ENCODE measurements around the gene PI4KB.
A peak's percentile ranks its signal among the peaks of the same experiment; 100 is the strongest.

The PI4KB gene

GRCh38 chr1:151325646-151326429 lies 1.4 kb downstream of the PI4KB start:
- no peak for TF ChIP-seq CTCF (conservative IDR thresholded peaks at IDR 0.05)
- peak overlapping the region; percentile 98; the same call in 1 of the 2 replicates for H3K27ac ChIP-seq

GRCh38 chr1:151325231-151325630 lies 2.0 kb downstream of the PI4KB start:
- peak overlapping the region; percentile 98; the same call in 1 of the 2 replicates for H3K27ac ChIP-seq
- no peak for TF ChIP-seq CTCF (conservative IDR thresholded peaks at IDR 0.05)

GRCh38 chr1:151324390-151324930 lies 2.8 kb downstream of the PI4KB start:
- H3K27ac ChIP-seq, result no peak overlapping the region
- no peak for TF ChIP-seq CTCF (conservative IDR thresholded peaks at IDR 0.05)

GRCh38 chr1:151318975-151319374 lies 8.2 kb downstream of the PI4KB start:
- TF ChIP-seq CTCF (conservative IDR thresholded peaks at IDR 0.05), result no peak
- no peak overlapping the region for H3K27ac ChIP-seq

GRCh38 chr1:151315565-151316235 lies 11.5 kb downstream of the PI4KB start:
- no peak for TF ChIP-seq CTCF (conservative IDR thresholded peaks at IDR 0.05)
- H3K27ac ChIP-seq, result no peak overlapping the region

- TF ChIP-seq CTCF (conservative IDR thresholded peaks at IDR 0.05), result no peak
- H3K27ac ChIP-seq, result no peak overlapping the region
Observed at GRCh38 chr1:151314137-151314875, 12.9 kb downstream of the PI4KB start.

- no peak for TF ChIP-seq CTCF (conservative IDR thresholded peaks at IDR 0.05)
- no peak overlapping the region for H3K27ac ChIP-seq
Observed at GRCh38 chr1:151313501-151313900, 13.7 kb downstream of the PI4KB start.
